HG03378 (cell line): ENCODE data around the gene CRADD.
"Not testable (repeated sequence)": the region's sequence is repeated elsewhere in the genome, so short reads cannot be mapped to it uniquely, and the experiment has no call there.

Source experiments
- ATAC-seq: cut with Tn5 transposase; IDR thresholded peaks from one replicate; pipeline ENCODE4 v1.9.1; 2021; ENCODE audit warnings: mild to moderate bottlenecking, moderate library complexity; ENCODE audit not compliant: unreplicated experiment

The CRADD gene

GRCh38 chr12:93780101-93780641 is 103.0 kb downstream of the CRADD start:
- ATAC-seq = no peak

GRCh38 chr12:93780886-93781285 is 103.7 kb downstream of the CRADD start:
- not testable (repeated sequence) for ATAC-seq

GRCh38 chr12:93781961-93782360 is 104.8 kb downstream of the CRADD start:
- not testable (repeated sequence) for ATAC-seq

- ATAC-seq = no peak
These were observed 105.7 kb downstream of the CRADD start for GRCh38 chr12:93782853-93783252.

GRCh38 chr12:93783832-93784231 is 106.7 kb downstream of the CRADD start:
- ATAC-seq = no peak

- no peak for ATAC-seq
These were observed 107.3 kb downstream of the CRADD start for GRCh38 chr12:93784339-93785086.

GRCh38 chr12:93785249-93786010 is 108.3 kb downstream of the CRADD start:
- ATAC-seq = peak; percentile 67

GRCh38 chr12:93786656-93787397 is 109.7 kb downstream of the CRADD start:
- ATAC-seq = no peak

GRCh38 chr12:93788853-93789252 is 111.7 kb downstream of the CRADD start:
- no peak for ATAC-seq

- no peak for ATAC-seq
These were observed 112.6 kb downstream of the CRADD start for GRCh38 chr12:93789767-93790166.

GRCh38 chr12:93790472-93791152 is 113.4 kb downstream of the CRADD start:
- ATAC-seq = no peak

- ATAC-seq = no peak
These were observed 115.8 kb downstream of the CRADD start for GRCh38 chr12:93793007-93793406.

- no peak for ATAC-seq
These were observed 116.8 kb downstream of the CRADD start for GRCh38 chr12:93793983-93794382.

GRCh38 chr12:93794738-93795137 is 117.6 kb downstream of the CRADD start:
- ATAC-seq = no peak

- no peak for ATAC-seq
These were observed 118.2 kb downstream of the CRADD start for GRCh38 chr12:93795352-93795751.

GRCh38 chr12:93796729-93797128 is 119.6 kb downstream of the CRADD start:
- ATAC-seq = no peak

GRCh38 chr12:93798279-93799151 is 121.3 kb downstream of the CRADD start:
- ATAC-seq = no peak

GRCh38 chr12:93801666-93802065 is 124.5 kb downstream of the CRADD start:
- not testable (repeated sequence) for ATAC-seq

- no peak for ATAC-seq
These were observed 125.1 kb downstream of the CRADD start for GRCh38 chr12:93802293-93802692.
